ENCODE measurements around the gene VPS33B. TPM values are rescaled to one million over a fixed set of nuclear protein-coding genes. Genes with fewer than 3 reads are reported as not detected.
"Not testable (repeated sequence)": the region's sequence is repeated elsewhere in the genome, so short reads cannot be mapped to it uniquely, and the experiment has no call there.

VPS33B gene
- total RNA-seq, 1 experiment from 2014 or later = 12.3 TPM

GRCh38 chr15:91032919-91033803, 10.8 kb upstream of the VPS33B start:
- DNase-seq (ENCODE audit: low read depth) = no peak

GRCh38 chr15:91031796-91032195, 9.4 kb upstream of the VPS33B start:
- DNase-seq (ENCODE audit: low read depth) = no peak

- no peak for DNase-seq (ENCODE audit: low read depth)
Observed at GRCh38 chr15:91027677-91028076, 5.3 kb upstream of the VPS33B start.

- DNase-seq (ENCODE audit: low read depth) = no peak
Observed at GRCh38 chr15:91023720-91024119, 1.3 kb upstream of the VPS33B start.

GRCh38 chr15:91022832-91023129, 387 bp upstream of the VPS33B start:
- no peak for DNase-seq (ENCODE audit: low read depth)

DNA sequence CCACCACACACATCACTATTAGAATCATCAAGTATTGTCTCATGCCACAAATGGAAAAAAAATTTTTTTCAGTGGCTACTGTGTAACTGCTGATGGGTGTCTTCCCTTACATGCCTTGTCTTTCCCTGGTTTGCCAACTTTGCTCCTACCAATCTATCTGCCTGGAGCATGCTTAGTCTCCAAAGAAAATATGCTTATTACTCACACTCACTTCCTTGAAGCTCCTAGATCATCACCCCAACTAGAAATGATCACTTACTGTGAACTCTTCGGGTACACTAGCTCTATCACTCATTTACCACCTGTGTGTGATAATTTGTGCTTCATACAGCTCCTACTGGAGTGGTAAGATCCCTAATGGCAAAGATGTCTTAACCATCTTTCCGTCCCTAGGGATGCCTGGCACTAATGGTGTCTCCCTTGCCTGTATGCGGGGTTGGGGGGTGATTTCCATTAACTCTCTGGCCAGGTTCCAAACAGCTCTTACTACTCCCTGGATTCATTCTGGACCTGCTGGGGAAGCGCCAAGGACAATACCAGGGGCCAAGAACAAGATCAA, 799 bp downstream of the VPS33B start:
- peak; percentile 15 for DNase-seq (ENCODE audit: low read depth)

DNA sequence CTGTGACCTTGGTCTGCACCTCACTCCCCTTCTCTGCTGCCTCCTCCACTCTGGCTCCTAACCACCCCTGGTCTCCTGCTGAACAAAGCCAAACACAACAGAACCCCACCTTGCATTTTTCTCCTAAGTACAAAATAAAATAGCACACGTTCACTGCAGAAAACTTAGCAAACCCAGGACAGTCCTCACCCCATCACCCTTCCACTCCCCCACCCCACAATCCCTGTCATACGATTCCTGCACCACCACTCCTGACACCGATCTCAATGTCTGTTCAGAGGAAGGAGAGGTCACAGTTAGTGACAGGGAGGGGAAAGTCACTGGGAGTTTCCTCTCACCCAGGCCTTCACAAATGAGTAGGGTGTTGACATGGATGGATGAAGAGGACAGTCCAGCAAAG, 4.2 kb downstream of the VPS33B start:
- no peak for DNase-seq (ENCODE audit: low read depth)

DNA sequence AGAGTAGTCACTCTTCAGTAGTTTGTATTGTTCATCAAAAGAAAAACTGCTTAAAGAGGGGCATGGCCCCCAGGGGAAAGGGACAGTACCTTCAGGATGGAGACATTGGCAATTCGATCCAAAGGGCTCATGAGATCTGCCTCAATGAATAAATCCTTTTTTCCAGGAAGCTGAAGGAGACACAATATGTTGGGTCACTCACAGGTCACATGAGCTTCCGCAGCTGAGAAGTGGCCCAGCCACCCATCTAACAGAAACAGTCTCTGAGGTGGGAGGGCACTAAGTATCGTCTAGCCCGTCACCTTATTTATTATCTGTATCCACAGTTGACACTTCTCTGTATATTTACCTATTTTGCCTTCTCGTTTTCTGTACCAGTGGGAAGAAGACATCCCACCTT, 4.7 kb downstream of the VPS33B start:
- no peak for DNase-seq (ENCODE audit: low read depth)

DNA sequence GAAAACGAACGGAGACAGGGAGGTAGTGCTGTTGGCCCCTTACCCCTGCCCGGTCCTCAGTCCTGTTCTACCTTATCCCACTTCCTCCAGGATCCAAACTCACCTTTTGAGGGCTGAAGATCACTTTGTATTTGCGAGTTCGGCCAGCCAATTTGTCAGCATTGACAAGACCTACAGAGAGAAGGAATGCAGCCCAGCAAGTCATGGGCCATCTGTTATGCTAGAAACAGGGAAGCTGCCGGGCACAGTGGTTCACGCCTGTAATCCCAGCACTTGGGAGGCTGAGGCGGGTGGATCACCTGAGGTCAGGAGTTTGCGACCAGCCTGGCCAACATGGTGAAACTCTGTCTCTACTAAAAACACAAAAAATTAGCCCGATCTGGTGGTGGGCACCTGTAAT, 8.7 kb downstream of the VPS33B start:
- not testable (repeated sequence) for DNase-seq (ENCODE audit: low read depth)

- DNase-seq (ENCODE audit: low read depth) = no peak
Observed at GRCh38 chr15:91007266-91007665, 15.1 kb downstream of the VPS33B start.

- DNase-seq (ENCODE audit: low read depth) = no peak
Observed at GRCh38 chr15:91001209-91001608, 21.2 kb downstream of the VPS33B start.

GRCh38 chr15:90998737-90999136, 23.7 kb downstream of the VPS33B start:
- no peak for DNase-seq (ENCODE audit: low read depth)

DNA sequence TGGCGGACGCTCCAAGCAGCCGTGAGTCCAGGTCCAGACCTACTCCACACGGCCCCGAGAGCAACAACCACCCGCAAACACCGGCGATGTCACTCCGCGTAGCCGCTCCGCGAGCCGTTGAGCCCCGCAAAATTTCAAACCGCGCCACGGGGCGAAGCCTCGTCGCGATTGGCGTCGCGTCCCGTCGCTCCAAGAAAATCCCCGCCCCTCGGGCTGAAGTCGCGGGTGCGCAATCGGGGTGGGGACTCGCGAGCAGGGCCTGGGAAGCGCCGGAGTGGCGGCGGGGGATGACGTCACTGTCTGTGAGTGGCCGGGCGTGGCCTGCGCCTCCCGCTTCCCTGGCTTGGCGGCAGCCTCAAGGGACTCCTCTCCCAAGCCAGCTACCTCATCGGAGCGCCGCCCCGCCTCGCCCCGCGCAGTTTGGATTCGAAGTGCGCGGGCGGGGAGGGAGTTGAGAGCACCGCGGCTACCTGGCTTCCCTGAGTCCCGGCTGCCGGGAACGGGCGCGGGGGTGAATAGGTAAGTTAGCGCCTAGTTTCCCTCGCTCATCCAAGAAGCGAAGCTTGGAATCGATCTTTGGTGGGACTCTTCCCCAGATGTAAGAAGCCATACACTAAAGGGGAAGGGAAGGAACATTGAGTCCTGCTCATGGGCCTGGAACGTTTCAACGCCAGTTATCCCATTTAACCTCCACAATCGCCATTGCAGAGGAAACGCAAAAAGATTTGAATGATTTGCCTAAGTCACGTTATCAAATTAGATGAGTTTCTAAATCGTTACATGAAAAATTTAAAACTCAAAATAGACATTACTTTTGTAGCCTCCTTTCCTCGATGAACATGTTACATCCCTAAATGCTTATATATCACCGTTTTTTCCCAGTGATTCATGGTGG, 27.7 kb downstream of the VPS33B start, which contains the start of gene PRC1:
PRC1 (minus strand) TSS at position 119 of the 895 bp plus-strand sequence; CDS start at position 1, 118 bp downstream.
- peak; percentile 98 for DNase-seq (ENCODE audit: low read depth)

- no peak for DNase-seq (ENCODE audit: low read depth)
Observed at GRCh38 chr15:90994059-90994416, 28.4 kb downstream of the VPS33B start.

- DNase-seq (ENCODE audit: low read depth) = peak; percentile 32
Observed at GRCh38 chr15:90991587-90992285, 30.7 kb downstream of the VPS33B start.

DNA sequence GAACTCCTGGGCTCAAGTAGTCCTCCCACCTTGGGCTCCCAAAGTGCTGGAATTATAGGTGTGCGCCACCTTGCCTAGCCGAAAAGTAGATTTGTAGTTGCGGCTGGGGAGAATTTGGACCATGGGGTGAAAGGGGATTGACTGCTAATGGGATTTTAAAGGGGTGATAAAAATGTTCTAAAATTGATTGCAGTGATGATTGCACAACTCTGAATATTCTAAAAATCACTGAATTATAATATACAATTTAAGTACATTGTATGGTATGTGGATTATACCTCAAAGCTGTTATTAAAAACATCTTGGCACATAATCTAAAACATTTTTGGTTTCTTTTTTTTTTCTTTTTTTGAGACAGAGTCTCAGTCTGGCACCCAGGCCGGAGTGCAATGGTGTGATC, 31.9 kb downstream of the VPS33B start:
- no peak for DNase-seq (ENCODE audit: low read depth)

DNA sequence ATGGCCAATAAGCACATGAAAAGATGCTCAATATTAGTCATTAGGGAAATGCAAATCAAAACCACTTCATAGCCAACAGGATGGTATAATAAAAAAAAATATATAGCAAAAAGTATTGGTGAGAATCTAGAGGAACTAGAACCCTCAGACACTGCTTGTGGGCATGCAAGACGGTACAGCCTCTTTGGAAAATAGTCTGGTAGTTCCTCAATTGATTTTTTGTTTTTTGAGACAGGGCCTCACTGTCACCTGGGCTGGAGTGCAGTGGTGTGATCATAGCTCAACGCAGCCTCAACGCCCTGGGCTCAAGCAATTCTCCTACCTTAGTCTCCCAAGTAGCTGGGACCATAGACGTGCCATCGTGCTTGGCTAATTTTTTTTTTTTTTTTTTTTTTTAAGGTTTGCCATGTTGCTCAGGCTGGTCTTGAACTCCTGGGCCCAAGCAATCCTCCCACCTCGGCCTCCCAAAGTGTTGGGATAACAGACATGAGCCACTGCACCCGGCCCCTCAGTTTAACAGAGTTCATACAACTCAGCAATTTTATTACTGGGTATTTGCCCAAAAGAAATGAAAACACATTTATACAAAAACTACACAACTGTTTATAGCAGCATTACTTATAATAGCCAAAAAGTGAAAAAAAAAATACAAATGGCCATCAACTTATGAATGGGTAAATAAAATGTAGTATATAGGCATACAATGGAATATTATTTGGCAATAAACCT, 33.2 kb downstream of the VPS33B start:
- DNase-seq (ENCODE audit: low read depth) = no peak

DNA sequence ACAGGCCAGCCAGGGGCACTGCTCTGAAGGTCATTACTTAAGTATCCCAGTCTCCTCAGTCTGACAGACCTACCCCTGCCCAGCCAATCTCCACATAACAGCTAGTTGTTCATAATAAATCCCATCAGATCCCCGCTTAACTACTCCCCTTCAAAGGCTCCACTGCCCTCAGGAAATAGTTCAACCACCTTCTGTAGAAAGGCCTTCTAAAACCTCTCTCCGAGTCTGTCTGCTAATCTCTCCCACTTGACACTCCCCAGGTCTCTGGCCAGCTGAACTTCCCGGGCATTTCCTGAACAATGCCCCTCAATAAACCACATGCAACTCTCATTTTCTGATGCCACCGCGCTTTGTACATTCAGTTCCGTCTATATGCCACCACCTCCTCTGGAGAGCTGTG, 34.1 kb downstream of the VPS33B start:
- DNase-seq (ENCODE audit: low read depth) = peak; percentile 28

- no peak for DNase-seq (ENCODE audit: low read depth)
Observed at GRCh38 chr15:90987561-90988141, 34.7 kb downstream of the VPS33B start.

DNA sequence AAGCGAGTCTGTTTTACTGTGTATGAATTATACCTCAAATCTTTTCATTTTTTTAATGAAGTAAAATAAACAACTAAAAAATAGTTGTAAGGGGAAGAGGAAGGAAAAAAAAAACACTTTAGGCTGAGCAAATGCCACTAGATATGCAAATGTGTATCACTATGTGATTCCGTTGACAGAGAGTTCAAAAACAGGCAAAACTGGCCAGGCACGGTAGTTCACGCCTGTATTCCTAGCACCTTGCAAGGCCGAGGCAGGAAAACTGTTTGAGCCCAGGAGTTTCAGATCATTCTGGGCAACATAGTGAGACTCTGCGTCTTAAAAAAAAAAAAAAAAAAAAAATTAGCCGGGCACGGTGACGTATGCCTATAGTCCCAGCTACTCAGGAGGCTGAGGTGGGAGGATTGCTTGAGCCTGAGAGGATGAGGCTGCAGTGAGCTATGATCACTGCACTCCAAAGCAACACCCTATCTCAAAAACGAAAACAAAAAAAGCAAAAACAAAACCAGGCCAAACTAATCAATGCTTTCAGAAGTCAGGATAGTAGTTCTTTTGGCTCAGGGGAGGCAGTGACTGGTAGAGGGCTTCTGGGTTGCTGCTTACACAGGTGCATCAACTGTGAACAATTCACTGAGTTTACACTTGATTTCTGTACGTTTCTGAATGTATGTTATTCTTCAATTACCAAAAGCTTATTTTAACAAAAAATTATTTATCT, 35.4 kb downstream of the VPS33B start:
- DNase-seq (ENCODE audit: low read depth) = no peak
